ENCODE data around the gene ATF4. TPM values are rescaled to one million over a fixed set of nuclear protein-coding genes. Genes with fewer than 3 reads are reported as not detected.
A peak's percentile ranks its signal among the peaks of the same experiment; 100 is the strongest.

The ATF4 gene
- total and polyA plus RNA-seq, 2 of the 13 experiments (the other 11 are each of a cell fraction or from before 2014, with no cell fraction given): 486 to 1,297 TPM

DNA sequence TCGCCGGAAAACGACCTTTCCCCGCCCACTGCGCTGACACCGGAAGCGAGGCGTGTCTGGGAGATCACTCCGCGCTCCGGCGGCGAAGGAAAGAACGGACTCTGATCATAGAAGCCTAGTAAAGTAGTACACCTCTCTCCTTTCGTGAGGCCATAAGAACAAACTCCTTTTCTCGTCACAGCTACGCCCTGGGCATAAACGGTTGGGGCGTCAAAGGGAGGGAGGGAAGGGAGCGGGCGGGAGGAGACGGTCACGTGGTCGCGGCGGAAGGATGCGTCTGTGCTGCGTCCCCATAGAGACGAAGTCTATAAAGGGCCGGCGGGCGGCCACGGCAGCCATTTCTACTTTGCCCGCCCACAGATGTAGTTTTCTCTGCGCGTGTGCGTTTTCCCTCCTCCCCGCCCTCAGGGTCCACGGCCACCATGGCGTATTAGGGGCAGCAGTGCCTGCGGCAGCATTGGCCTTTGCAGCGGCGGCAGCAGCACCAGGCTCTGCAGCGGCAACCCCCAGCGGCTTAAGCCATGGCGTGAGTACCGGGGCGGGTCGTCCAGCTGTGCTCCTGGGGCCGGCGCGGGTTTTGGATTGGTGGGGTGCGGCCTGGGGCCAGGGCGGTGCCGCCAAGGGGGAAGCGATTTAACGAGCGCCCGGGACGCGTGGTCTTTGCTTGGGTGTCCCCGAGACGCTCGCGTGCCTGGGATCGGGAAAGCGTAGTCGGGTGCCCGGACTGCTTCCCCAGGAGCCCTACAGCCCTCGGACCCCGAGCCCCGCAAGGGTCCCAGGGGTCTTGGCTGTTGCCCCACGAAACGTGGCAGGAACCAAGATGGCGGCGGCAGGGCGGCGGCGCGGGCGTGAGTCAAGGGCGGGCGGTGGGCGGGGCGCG is at the start of gene ATF4 (continued):
- TF ChIP-seq, protein P1, sequence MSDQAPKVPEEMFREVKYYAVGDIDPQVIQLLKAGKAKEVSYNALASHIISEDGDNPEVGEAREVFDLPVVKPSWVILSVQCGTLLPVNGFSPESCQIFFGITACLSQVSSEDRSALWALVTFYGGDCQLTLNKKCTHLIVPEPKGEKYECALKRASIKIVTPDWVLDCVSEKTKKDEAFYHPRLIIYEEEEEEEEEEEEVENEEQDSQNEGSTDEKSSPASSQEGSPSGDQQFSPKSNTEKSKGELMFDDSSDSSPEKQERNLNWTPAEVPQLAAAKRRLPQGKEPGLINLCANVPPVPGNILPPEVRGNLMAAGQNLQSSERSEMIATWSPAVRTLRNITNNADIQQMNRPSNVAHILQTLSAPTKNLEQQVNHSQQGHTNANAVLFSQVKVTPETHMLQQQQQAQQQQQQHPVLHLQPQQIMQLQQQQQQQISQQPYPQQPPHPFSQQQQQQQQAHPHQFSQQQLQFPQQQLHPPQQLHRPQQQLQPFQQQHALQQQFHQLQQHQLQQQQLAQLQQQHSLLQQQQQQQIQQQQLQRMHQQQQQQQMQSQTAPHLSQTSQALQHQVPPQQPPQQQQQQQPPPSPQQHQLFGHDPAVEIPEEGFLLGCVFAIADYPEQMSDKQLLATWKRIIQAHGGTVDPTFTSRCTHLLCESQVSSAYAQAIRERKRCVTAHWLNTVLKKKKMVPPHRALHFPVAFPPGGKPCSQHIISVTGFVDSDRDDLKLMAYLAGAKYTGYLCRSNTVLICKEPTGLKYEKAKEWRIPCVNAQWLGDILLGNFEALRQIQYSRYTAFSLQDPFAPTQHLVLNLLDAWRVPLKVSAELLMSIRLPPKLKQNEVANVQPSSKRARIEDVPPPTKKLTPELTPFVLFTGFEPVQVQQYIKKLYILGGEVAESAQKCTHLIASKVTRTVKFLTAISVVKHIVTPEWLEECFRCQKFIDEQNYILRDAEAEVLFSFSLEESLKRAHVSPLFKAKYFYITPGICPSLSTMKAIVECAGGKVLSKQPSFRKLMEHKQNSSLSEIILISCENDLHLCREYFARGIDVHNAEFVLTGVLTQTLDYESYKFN (CRISPR knock-in tag; conservative IDR thresholded peaks at IDR 0.05): no peak
- TF ChIP-seq ZNF20 (CRISPR knock-in tag; IDR thresholded peaks at IDR 0.05) (0 out of 2 replicates have a peak, but pooled peaks have one; percentile 5), ZMAT3 (CRISPR knock-in tag; conservative IDR thresholded peaks at IDR 0.05) (peak; percentile 81; the same call in 1 of the 2 replicates), NR1H2 (CRISPR knock-in tag; IDR thresholded peaks at IDR 0.05; ENCODE audit: borderline replicate concordance, low read depth) (no peak), ZBTB21 (CRISPR knock-in tag; IDR thresholded peaks at IDR 0.05) (no peak), NFE2L2 (IDR thresholded peaks at IDR 0.05; ENCODE audit: low read length) (no peak), KAT2B (IDR thresholded peaks at IDR 0.05; ENCODE audit: borderline replicate concordance, low read depth, low read length) (no peak), HNF4A (CRISPR knock-in tag; IDR thresholded peaks at IDR 0.05) (no peak), RFX3 (CRISPR knock-in tag; IDR thresholded peaks at IDR 0.05) (no peak), GPN1 (CRISPR knock-in tag; IDR thresholded peaks at IDR 0.05; ENCODE audit: borderline replicate concordance) (peak; percentile 54; the same call in 1 of the 2 replicates), CHD2 (IDR thresholded peaks at IDR 0.05; ENCODE audit: low read depth, low read length) (no peak; the same call in 1 of the 2 replicates), ZNF552 (CRISPR knock-in tag; IDR thresholded peaks at IDR 0.05; ENCODE audit: borderline replicate concordance) (0 out of 2 replicates have a peak, but pooled peaks have one; percentile 55), SIX1 (CRISPR knock-in tag; IDR thresholded peaks at IDR 0.05; ENCODE audit: borderline replicate concordance) (peak; percentile 53; the same call in 1 of the 2 replicates)
- TF ChIP-seq, protein P2, sequence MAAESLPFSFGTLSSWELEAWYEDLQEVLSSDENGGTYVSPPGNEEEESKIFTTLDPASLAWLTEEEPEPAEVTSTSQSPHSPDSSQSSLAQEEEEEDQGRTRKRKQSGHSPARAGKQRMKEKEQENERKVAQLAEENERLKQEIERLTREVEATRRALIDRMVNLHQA (CRISPR knock-in tag; IDR thresholded peaks at IDR 0.05): 0 out of 2 replicates have a peak, but pooled peaks have one; percentile 51
- TF ChIP-seq, protein P3, sequence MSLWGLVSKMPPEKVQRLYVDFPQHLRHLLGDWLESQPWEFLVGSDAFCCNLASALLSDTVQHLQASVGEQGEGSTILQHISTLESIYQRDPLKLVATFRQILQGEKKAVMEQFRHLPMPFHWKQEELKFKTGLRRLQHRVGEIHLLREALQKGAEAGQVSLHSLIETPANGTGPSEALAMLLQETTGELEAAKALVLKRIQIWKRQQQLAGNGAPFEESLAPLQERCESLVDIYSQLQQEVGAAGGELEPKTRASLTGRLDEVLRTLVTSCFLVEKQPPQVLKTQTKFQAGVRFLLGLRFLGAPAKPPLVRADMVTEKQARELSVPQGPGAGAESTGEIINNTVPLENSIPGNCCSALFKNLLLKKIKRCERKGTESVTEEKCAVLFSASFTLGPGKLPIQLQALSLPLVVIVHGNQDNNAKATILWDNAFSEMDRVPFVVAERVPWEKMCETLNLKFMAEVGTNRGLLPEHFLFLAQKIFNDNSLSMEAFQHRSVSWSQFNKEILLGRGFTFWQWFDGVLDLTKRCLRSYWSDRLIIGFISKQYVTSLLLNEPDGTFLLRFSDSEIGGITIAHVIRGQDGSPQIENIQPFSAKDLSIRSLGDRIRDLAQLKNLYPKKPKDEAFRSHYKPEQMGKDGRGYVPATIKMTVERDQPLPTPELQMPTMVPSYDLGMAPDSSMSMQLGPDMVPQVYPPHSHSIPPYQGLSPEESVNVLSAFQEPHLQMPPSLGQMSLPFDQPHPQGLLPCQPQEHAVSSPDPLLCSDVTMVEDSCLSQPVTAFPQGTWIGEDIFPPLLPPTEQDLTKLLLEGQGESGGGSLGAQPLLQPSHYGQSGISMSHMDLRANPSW (CRISPR knock-in tag; IDR thresholded peaks at IDR 0.05; ENCODE audit: borderline replicate concordance): peak; percentile 14; the same call in 1 of the 2 replicates
- TF ChIP-seq, protein P4, sequence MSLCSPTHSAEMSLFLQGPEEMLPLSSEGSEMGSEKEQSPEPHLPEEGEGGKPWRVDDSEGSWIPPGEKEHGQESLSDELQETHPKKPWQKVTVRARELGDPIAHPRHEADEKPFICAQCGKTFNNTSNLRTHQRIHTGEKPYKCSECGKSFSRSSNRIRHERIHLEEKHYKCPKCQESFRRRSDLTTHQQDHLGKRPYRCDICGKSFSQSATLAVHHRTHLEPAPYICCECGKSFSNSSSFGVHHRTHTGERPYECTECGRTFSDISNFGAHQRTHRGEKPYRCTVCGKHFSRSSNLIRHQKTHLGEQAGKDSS (CRISPR knock-in tag; IDR thresholded peaks at IDR 0.05; ENCODE audit: borderline replicate concordance, low read depth): no peak
- TF ChIP-seq, protein P5, sequence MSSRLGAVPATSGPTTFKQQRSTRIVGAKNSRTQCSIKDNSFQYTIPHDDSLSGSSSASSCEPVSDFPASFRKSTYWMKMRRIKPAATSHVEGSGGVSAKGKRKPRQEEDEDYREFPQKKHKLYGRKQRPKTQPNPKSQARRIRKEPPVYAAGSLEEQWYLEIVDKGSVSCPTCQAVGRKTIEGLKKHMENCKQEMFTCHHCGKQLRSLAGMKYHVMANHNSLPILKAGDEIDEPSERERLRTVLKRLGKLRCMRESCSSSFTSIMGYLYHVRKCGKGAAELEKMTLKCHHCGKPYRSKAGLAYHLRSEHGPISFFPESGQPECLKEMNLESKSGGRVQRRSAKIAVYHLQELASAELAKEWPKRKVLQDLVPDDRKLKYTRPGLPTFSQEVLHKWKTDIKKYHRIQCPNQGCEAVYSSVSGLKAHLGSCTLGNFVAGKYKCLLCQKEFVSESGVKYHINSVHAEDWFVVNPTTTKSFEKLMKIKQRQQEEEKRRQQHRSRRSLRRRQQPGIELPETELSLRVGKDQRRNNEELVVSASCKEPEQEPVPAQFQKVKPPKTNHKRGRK (CRISPR knock-in tag; IDR thresholded peaks at IDR 0.05): no peak

All from HepG2 (cell line).